Measurements from ENCODE around the gene ARHGAP30. TPM values are rescaled to one million over a fixed set of nuclear protein-coding genes. Genes with fewer than 3 reads are reported as not detected.

ARHGAP30 gene
- total RNA-seq, 1 donor from 2014 or later, result not detected

GRCh38 chr1:161114556-161114955, 44.9 kb upstream of the ARHGAP30 start:
- no peak for TF ChIP-seq CTCF (IDR thresholded peaks at IDR 0.05)
- DNase-seq (ENCODE audit: low spot score), result no peak
- peaks cover 1% of the 10 kb centered on the region for H3K36me3 Mint-ChIP-seq (ENCODE audit: low read depth)
- H3K27me3 Mint-ChIP-seq (ENCODE audit: low read depth), result no peaks in the 10 kb centered on the region
- peaks cover 59% of the 10 kb centered on the region for H3K4me1 Mint-ChIP-seq (ENCODE audit: low read depth)
- H3K4me3 Mint-ChIP-seq (ENCODE audit: unreplicated experiment), result no peak overlapping the region
- peak overlapping the region; percentile 17 for H3K27ac Mint-ChIP-seq (ENCODE audit: unreplicated experiment)
- H3K9me3 Mint-ChIP-seq (ENCODE audit: low read depth), result no peaks in the 10 kb centered on the region

GRCh38 chr1:161113915-161114314, 44.2 kb upstream of the ARHGAP30 start:
- Mint-ChIP-seq H3K4me3 (ENCODE audit: unreplicated experiment) (no peak overlapping the region), H3K27ac (ENCODE audit: unreplicated experiment) (no peak overlapping the region), H3K4me1 (ENCODE audit: low read depth) (peaks cover 52% of the 10 kb centered on the region), H3K9me3 (ENCODE audit: low read depth) (no peaks in the 10 kb centered on the region), H3K27me3 (ENCODE audit: low read depth) (no peaks in the 10 kb centered on the region), H3K36me3 (ENCODE audit: low read depth) (peaks cover 1% of the 10 kb centered on the region)
- TF ChIP-seq CTCF (IDR thresholded peaks at IDR 0.05), result no peak
- DNase-seq (ENCODE audit: low spot score), result no peak

DNA sequence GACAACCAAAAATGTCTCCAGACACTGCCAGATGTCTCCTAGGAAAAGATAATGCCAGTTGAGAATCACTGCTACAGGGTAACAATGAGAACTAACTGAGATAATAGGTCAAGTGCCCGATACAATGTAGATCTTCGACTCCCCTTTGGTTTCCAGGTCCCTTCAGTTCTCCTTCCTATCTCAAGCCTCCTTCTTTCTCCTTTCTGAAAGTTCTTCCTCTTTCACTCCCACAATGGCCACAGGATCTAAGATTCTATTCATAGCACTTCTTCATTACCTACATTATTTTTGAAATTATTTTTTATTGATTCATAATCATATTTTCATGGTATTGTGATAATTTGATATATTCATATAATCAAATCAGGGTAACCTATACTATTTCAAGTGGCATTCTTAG, 41.8 kb upstream of the ARHGAP30 start:
- peaks cover 1% of the 10 kb centered on the region for H3K36me3 Mint-ChIP-seq (ENCODE audit: low read depth)
- no peak overlapping the region for H3K4me3 Mint-ChIP-seq (ENCODE audit: unreplicated experiment)
- H3K4me1 Mint-ChIP-seq (ENCODE audit: low read depth), result peaks cover 38% of the 10 kb centered on the region
- no peak for DNase-seq (ENCODE audit: low spot score)
- H3K9me3 Mint-ChIP-seq (ENCODE audit: low read depth), result no peaks in the 10 kb centered on the region
- no peak for TF ChIP-seq CTCF (IDR thresholded peaks at IDR 0.05)
- no peaks in the 10 kb centered on the region for H3K27me3 Mint-ChIP-seq (ENCODE audit: low read depth)
- no peak overlapping the region for H3K27ac Mint-ChIP-seq (ENCODE audit: unreplicated experiment)

DNA sequence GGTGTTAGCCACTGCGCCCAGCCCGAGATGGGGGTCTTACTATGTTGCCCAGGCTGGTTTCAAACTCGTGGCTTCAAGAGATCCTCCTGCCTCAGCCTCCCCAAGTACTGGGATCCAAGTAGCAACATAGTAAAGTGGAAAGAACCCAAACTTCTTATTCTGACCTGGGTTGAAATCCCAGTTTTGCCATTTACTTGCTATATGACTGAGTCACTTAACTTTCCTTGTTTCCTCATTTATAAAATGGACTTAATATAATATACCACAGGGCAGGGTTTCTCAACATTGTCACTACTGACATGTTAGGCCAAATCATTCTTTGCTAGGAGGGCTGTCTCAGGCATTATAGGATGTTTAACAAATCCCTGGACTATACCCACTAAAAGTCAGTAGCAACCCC, 41.4 kb upstream of the ARHGAP30 start:
- Mint-ChIP-seq H3K27me3 (ENCODE audit: low read depth) (no peaks in the 10 kb centered on the region), H3K27ac (ENCODE audit: unreplicated experiment) (no peak overlapping the region), H3K36me3 (ENCODE audit: low read depth) (peaks cover 1% of the 10 kb centered on the region), H3K4me3 (ENCODE audit: unreplicated experiment) (no peak overlapping the region), H3K9me3 (ENCODE audit: low read depth) (no peaks in the 10 kb centered on the region), H3K4me1 (ENCODE audit: low read depth) (peaks cover 34% of the 10 kb centered on the region)
- no peak for TF ChIP-seq CTCF (IDR thresholded peaks at IDR 0.05)
- DNase-seq (ENCODE audit: low spot score), result no peak

DNA sequence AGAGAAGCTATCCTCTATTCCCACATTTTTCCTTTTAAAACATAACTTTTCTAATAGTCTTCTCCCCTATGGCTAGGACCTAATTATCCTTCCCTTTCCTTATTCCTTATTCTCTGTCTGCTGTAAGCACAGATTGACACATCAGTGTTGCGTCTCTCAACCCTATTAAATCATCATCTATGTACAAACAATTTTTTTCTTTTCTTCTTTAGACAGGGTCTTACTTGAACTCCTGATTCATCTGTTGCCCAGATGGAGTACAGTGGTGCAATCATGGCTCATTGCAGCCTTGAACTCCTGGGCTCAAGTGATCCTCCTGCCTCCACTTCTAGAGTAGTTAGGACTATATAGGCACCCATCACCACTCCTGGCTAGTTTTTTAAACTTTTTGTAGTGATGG, 36.7 kb upstream of the ARHGAP30 start:
- no peaks in the 10 kb centered on the region for H3K27me3 Mint-ChIP-seq (ENCODE audit: low read depth)
- no peaks in the 10 kb centered on the region for H3K9me3 Mint-ChIP-seq (ENCODE audit: low read depth)
- no peak overlapping the region for H3K4me3 Mint-ChIP-seq (ENCODE audit: unreplicated experiment)
- DNase-seq (ENCODE audit: low spot score), result no peak
- peaks cover 4% of the 10 kb centered on the region for H3K36me3 Mint-ChIP-seq (ENCODE audit: low read depth)
- peaks cover 2% of the 10 kb centered on the region for H3K4me1 Mint-ChIP-seq (ENCODE audit: low read depth)
- H3K27ac Mint-ChIP-seq (ENCODE audit: unreplicated experiment), result no peak overlapping the region
- no peak for TF ChIP-seq CTCF (IDR thresholded peaks at IDR 0.05)

All from chondrocyte (in vitro differentiated cells).